C4-2B (cell line): Measurements from ENCODE around the gene AQP12A.

Source experiments
- H3K27ac ChIP-seq: fragments of 450-650 bp; 2 replicates; pipeline ENCODE4 v1.5.1; 2017
- CTCF ChIP-seq: fragments of 450-650 bp; conservative IDR thresholded peaks from 2 replicates; pipeline ENCODE4 v1.5.1; 2017; ENCODE audit warnings: mild to moderate bottlenecking
- ZFX ChIP-seq: fragments of 450-650 bp; IDR thresholded peaks from 2 replicates; pipeline ENCODE4 v1.6.1; 2017

The AQP12A gene

GRCh38 chr2:240741091-240741490 lies 49.4 kb downstream of the AQP12A start:
- TF ChIP-seq CTCF (no peak), ZFX (no peak)
- no peak overlapping the region for H3K27ac ChIP-seq

- TF ChIP-seq ZFX, result no peak
- no peak for TF ChIP-seq CTCF
- no peak overlapping the region for H3K27ac ChIP-seq
These were observed 51.0 kb downstream of the AQP12A start for GRCh38 chr2:240742602-240743095.

GRCh38 chr2:240745456-240745855 lies 53.8 kb downstream of the AQP12A start:
- TF ChIP-seq CTCF (no peak), ZFX (no peak)
- H3K27ac ChIP-seq, result no peak overlapping the region

GRCh38 chr2:240745962-240746361 lies 54.3 kb downstream of the AQP12A start:
- TF ChIP-seq ZFX (no peak), CTCF (no peak)
- no peak overlapping the region for H3K27ac ChIP-seq

GRCh38 chr2:240746671-240747070 lies 55.0 kb downstream of the AQP12A start:
- H3K27ac ChIP-seq, result no peak overlapping the region
- no peak for TF ChIP-seq CTCF
- TF ChIP-seq ZFX, result no peak

GRCh38 chr2:240747256-240747655 lies 55.6 kb downstream of the AQP12A start:
- no peak overlapping the region for H3K27ac ChIP-seq
- TF ChIP-seq ZFX (no peak), CTCF (no peak)
